Stimulated activated effector memory CD8-positive, alpha-beta T cell treated with anti-CD3 and anti-CD28 coated beads, Interleukin-12 subunit alpha, Interleukin-12 subunit beta, amount 100 ng/mL, for 72 hours (primary cell): ENCODE measurements around the gene USP46.

Source experiments
- ATAC-seq: fragments of 150-1000 bp; cut with Tn5 transposase; 2 replicates; pipeline ENCODE4 v1.10.0; 2021
- DNase-seq, 2 donors: peaks; one replicate each; pipeline ENCODE4 v3.0.0; 2021 to 2022; ENCODE audit warnings: low spot score in 2 of 2
- H3K27ac Mint-ChIP-seq: one replicate; pipeline ENCODE4 v1.8.0; 2022; ENCODE audit warnings: mild to moderate bottlenecking, mixed read lengths
- H3K36me3 Mint-ChIP-seq: one replicate; pipeline ENCODE4 v1.8.0; 2022; ENCODE audit warnings: mild to moderate bottlenecking, mixed read lengths
- H3K4me1 Mint-ChIP-seq: one replicate; pipeline ENCODE4 v1.8.0; 2022; ENCODE audit warnings: mixed read lengths
- H3K4me3 Mint-ChIP-seq: one replicate; pipeline ENCODE4 v1.8.0; 2022; ENCODE audit warnings: mild to moderate bottlenecking, mixed read lengths
- H3K9me3 Mint-ChIP-seq: one replicate; pipeline ENCODE4 v1.8.0; 2022; ENCODE audit warnings: mixed read lengths

Gene USP46

GRCh38 chr4:52659001-52659721, at the start of gene USP46:
TSS of gene USP46 (minus strand) at chr4:52659301. CDS start at chr4:52659150, 151 bp downstream.
- ATAC-seq: peak; percentile 91
- DNase-seq: peak; percentile 38 to 77
- H3K36me3 Mint-ChIP-seq: no peaks in the 10 kb centered on the region
- peak within 1 kb of the TSS; percentile 77 for H3K4me3 Mint-ChIP-seq
- peak within 1 kb of the TSS; percentile 81 for H3K27ac Mint-ChIP-seq
- peaks cover 32% of the 10 kb centered on the region for H3K4me1 Mint-ChIP-seq
- H3K9me3 Mint-ChIP-seq: no peaks in the 10 kb centered on the region

- no peak for DNase-seq
- ATAC-seq: no peak
- Mint-ChIP-seq H3K27ac (no peak overlapping the region), H3K4me3 (no peak overlapping the region), H3K36me3 (no peaks in the 10 kb centered on the region), H3K4me1 (peaks cover 7% of the 10 kb centered on the region), H3K9me3 (no peaks in the 10 kb centered on the region)
These were observed 45.6 kb upstream of the USP46 start for GRCh38 chr4:52704661-52705060.

- Mint-ChIP-seq H3K4me1 (peaks cover 2% of the 10 kb centered on the region), H3K27ac (no peak overlapping the region), H3K36me3 (no peaks in the 10 kb centered on the region), H3K9me3 (no peaks in the 10 kb centered on the region), H3K4me3 (no peak overlapping the region)
- ATAC-seq: no peak
- no peak for DNase-seq
These were observed 45.0 kb upstream of the USP46 start for GRCh38 chr4:52704133-52704532.

GRCh38 chr4:52701207-52701606, 42.1 kb upstream of the USP46 start:
- ATAC-seq (no peak), DNase-seq (no peak)
- H3K27ac Mint-ChIP-seq: no peak overlapping the region
- no peaks in the 10 kb centered on the region for H3K36me3 Mint-ChIP-seq
- H3K4me3 Mint-ChIP-seq: no peak overlapping the region
- H3K4me1 Mint-ChIP-seq: peaks cover 5% of the 10 kb centered on the region
- H3K9me3 Mint-ChIP-seq: no peaks in the 10 kb centered on the region

GRCh38 chr4:52694936-52695335, 35.8 kb upstream of the USP46 start:
- DNase-seq (no peak), ATAC-seq (no peak)
- no peaks in the 10 kb centered on the region for H3K36me3 Mint-ChIP-seq
- no peak overlapping the region for H3K27ac Mint-ChIP-seq
- no peak overlapping the region for H3K4me3 Mint-ChIP-seq
- H3K4me1 Mint-ChIP-seq: peaks cover 6% of the 10 kb centered on the region
- H3K9me3 Mint-ChIP-seq: peaks cover 25% of the 10 kb centered on the region

GRCh38 chr4:52693492-52693891, 34.4 kb upstream of the USP46 start:
- ATAC-seq (no peak), DNase-seq (no peak)
- no peak overlapping the region for H3K4me3 Mint-ChIP-seq
- H3K36me3 Mint-ChIP-seq: no peaks in the 10 kb centered on the region
- no peak overlapping the region for H3K27ac Mint-ChIP-seq
- H3K4me1 Mint-ChIP-seq: peaks cover 6% of the 10 kb centered on the region
- H3K9me3 Mint-ChIP-seq: peaks cover 25% of the 10 kb centered on the region

- ATAC-seq: no peak
- H3K4me1 Mint-ChIP-seq: no peaks in the 10 kb centered on the region
- DNase-seq: no peak
- H3K36me3 Mint-ChIP-seq: no peaks in the 10 kb centered on the region
- H3K9me3 Mint-ChIP-seq: peaks cover 20% of the 10 kb centered on the region
- no peak overlapping the region for H3K4me3 Mint-ChIP-seq
- H3K27ac Mint-ChIP-seq: no peak overlapping the region
These were observed 30.0 kb upstream of the USP46 start for GRCh38 chr4:52689096-52689495.

GRCh38 chr4:52687696-52688095, 28.6 kb upstream of the USP46 start:
- Mint-ChIP-seq H3K9me3 (peaks cover 7% of the 10 kb centered on the region), H3K4me3 (no peak overlapping the region), H3K36me3 (no peaks in the 10 kb centered on the region), H3K4me1 (no peaks in the 10 kb centered on the region), H3K27ac (no peak overlapping the region)
- no peak for DNase-seq
- no peak for ATAC-seq

GRCh38 chr4:52685316-52685715, 26.2 kb upstream of the USP46 start:
- H3K4me1 Mint-ChIP-seq: no peaks in the 10 kb centered on the region
- H3K27ac Mint-ChIP-seq: no peak overlapping the region
- ATAC-seq: no peak
- DNase-seq: no peak
- H3K36me3 Mint-ChIP-seq: no peaks in the 10 kb centered on the region
- H3K9me3 Mint-ChIP-seq: no peaks in the 10 kb centered on the region
- H3K4me3 Mint-ChIP-seq: no peak overlapping the region

GRCh38 chr4:52684896-52685295, 25.8 kb upstream of the USP46 start:
- H3K4me1 Mint-ChIP-seq: no peaks in the 10 kb centered on the region
- no peak overlapping the region for H3K4me3 Mint-ChIP-seq
- no peak overlapping the region for H3K27ac Mint-ChIP-seq
- no peak for ATAC-seq
- no peaks in the 10 kb centered on the region for H3K9me3 Mint-ChIP-seq
- H3K36me3 Mint-ChIP-seq: no peaks in the 10 kb centered on the region
- DNase-seq: no peak

- no peaks in the 10 kb centered on the region for H3K4me1 Mint-ChIP-seq
- no peak overlapping the region for H3K4me3 Mint-ChIP-seq
- H3K36me3 Mint-ChIP-seq: no peaks in the 10 kb centered on the region
- DNase-seq (no peak), ATAC-seq (no peak)
- no peak overlapping the region for H3K27ac Mint-ChIP-seq
- H3K9me3 Mint-ChIP-seq: no peaks in the 10 kb centered on the region
These were observed 21.3 kb upstream of the USP46 start for GRCh38 chr4:52680381-52680780.

GRCh38 chr4:52676536-52676935, 17.4 kb upstream of the USP46 start:
- H3K9me3 Mint-ChIP-seq: no peaks in the 10 kb centered on the region
- no peak for ATAC-seq

GRCh38 chr4:52675111-52675510, 16.0 kb upstream of the USP46 start:
- Mint-ChIP-seq H3K36me3 (no peaks in the 10 kb centered on the region), H3K27ac (no peak overlapping the region), H3K4me3 (no peak overlapping the region), H3K9me3 (no peaks in the 10 kb centered on the region), H3K4me1 (no peaks in the 10 kb centered on the region)
- ATAC-seq: no peak
- DNase-seq: no peak

More at GRCh38 chr4:52676536-52676935, 17.4 kb upstream of the USP46 start:
- Mint-ChIP-seq H3K36me3 (no peaks in the 10 kb centered on the region), H3K27ac (no peak overlapping the region), H3K4me1 (no peaks in the 10 kb centered on the region), H3K4me3 (no peak overlapping the region)
- no peak for DNase-seq

- no peaks in the 10 kb centered on the region for H3K4me1 Mint-ChIP-seq
- H3K4me3 Mint-ChIP-seq: no peak overlapping the region
- H3K36me3 Mint-ChIP-seq: no peaks in the 10 kb centered on the region
- ATAC-seq (no peak), DNase-seq (no peak)
- no peaks in the 10 kb centered on the region for H3K9me3 Mint-ChIP-seq
- no peak overlapping the region for H3K27ac Mint-ChIP-seq
These were observed 11.6 kb upstream of the USP46 start for GRCh38 chr4:52670739-52671138.

GRCh38 chr4:52670121-52670520, 11.0 kb upstream of the USP46 start:
- Mint-ChIP-seq H3K9me3 (no peaks in the 10 kb centered on the region), H3K4me3 (no peak overlapping the region), H3K36me3 (no peaks in the 10 kb centered on the region), H3K4me1 (no peaks in the 10 kb centered on the region), H3K27ac (no peak overlapping the region)
- ATAC-seq (no peak), DNase-seq (no peak)

- DNase-seq (no peak), ATAC-seq (peak; percentile 80)
- no peaks in the 10 kb centered on the region for H3K9me3 Mint-ChIP-seq
- no peak overlapping the region for H3K27ac Mint-ChIP-seq
- no peak overlapping the region for H3K4me3 Mint-ChIP-seq
- no peaks in the 10 kb centered on the region for H3K36me3 Mint-ChIP-seq
- peaks cover 4% of the 10 kb centered on the region for H3K4me1 Mint-ChIP-seq
These were observed 6.5 kb upstream of the USP46 start for GRCh38 chr4:52665592-52665991.
